Stimulated activated CD8-positive, alpha-beta memory T cell treated with anti-CD3 and anti-CD28 coated beads, Interleukin-7, amount 100 ng/mL, for 24 hours (primary cell): Measurements from ENCODE around the gene PCDH9.

ENCODE experiments used
- DNase-seq: peaks from one replicate; pipeline ENCODE4 v3.0.0-alpha.2; 2020; ENCODE audit warnings: low read depth

PCDH9 gene

GRCh38 chr13:66565279-66565678, 664.9 kb downstream of the PCDH9 start:
- DNase-seq, result no peak

- no peak for DNase-seq
Observed at GRCh38 chr13:66563076-66563475, 667.1 kb downstream of the PCDH9 start.

- DNase-seq, result no peak
Observed at GRCh38 chr13:66562054-66562453, 668.1 kb downstream of the PCDH9 start.

- no peak for DNase-seq
Observed at GRCh38 chr13:66560991-66561390, 669.1 kb downstream of the PCDH9 start.

GRCh38 chr13:66560189-66560588, 669.9 kb downstream of the PCDH9 start:
- DNase-seq, result no peak

GRCh38 chr13:66559093-66559492, 671.0 kb downstream of the PCDH9 start:
- DNase-seq, result no peak

GRCh38 chr13:66558506-66558905, 671.6 kb downstream of the PCDH9 start:
- no peak for DNase-seq

GRCh38 chr13:66557357-66557756, 672.8 kb downstream of the PCDH9 start:
- DNase-seq, result no peak

- DNase-seq, result no peak
Observed at GRCh38 chr13:66556306-66556705, 673.8 kb downstream of the PCDH9 start.

- DNase-seq, result no peak
Observed at GRCh38 chr13:66553391-66553790, 676.7 kb downstream of the PCDH9 start.

GRCh38 chr13:66551128-66551527, 679.0 kb downstream of the PCDH9 start:
- DNase-seq, result no peak

- no peak for DNase-seq
Observed at GRCh38 chr13:66547685-66548084, 682.5 kb downstream of the PCDH9 start.

GRCh38 chr13:66546534-66547379, 683.4 kb downstream of the PCDH9 start:
- no peak for DNase-seq

GRCh38 chr13:66543780-66544179, 686.4 kb downstream of the PCDH9 start:
- DNase-seq, result no peak

- no peak for DNase-seq
Observed at GRCh38 chr13:66537417-66537816, 692.7 kb downstream of the PCDH9 start.

GRCh38 chr13:66536746-66537145, 693.4 kb downstream of the PCDH9 start:
- no peak for DNase-seq

- no peak for DNase-seq
Observed at GRCh38 chr13:66534561-66534960, 695.6 kb downstream of the PCDH9 start.

GRCh38 chr13:66532845-66533244, 697.3 kb downstream of the PCDH9 start:
- DNase-seq, result no peak

GRCh38 chr13:66532146-66532545, 698.0 kb downstream of the PCDH9 start:
- DNase-seq, result no peak

GRCh38 chr13:66530686-66531085, 699.5 kb downstream of the PCDH9 start:
- DNase-seq, result no peak

GRCh38 chr13:66530158-66530557, 700.0 kb downstream of the PCDH9 start:
- DNase-seq, result no peak

GRCh38 chr13:66528944-66529576, 701.1 kb downstream of the PCDH9 start:
- DNase-seq, result no peak

GRCh38 chr13:66528180-66528579, 702.0 kb downstream of the PCDH9 start:
- DNase-seq, result no peak
